A172 (cell line): ENCODE results near the gene ASCC3. TPM values are rescaled to one million over a fixed set of nuclear protein-coding genes. Genes with fewer than 3 reads are reported as not detected.
A peak's percentile ranks its signal among the peaks of the same experiment; 100 is the strongest.
"Not testable (repeated sequence)": the region's sequence is repeated elsewhere in the genome, so short reads cannot be mapped to it uniquely, and the experiment has no call there.

Source experiments
- DNase-seq: peaks from one replicate; pipeline ENCODE4 v3.0.0-alpha.2; 2015; ENCODE audit warnings: low spot score
- total RNA-seq: library from RNA; depleted of rRNA; stranded (reverse); fragments of >200 nt; shearing (Covaris generic); gene quantifications from 2 replicates; pipeline ENCODE4 v1.2.3, GENCODE V29; 2014

Gene ASCC3
- total RNA-seq, 1 experiment from 2014 or later: 39.4 TPM

- no peak for DNase-seq
Measured at GRCh38 chr6:100803264-100804045, 77.7 kb downstream of the ASCC3 start.

GRCh38 chr6:100801036-100801435 is 80.1 kb downstream of the ASCC3 start:
- no peak for DNase-seq

- DNase-seq: no peak
Measured at GRCh38 chr6:100796049-100796823, 84.9 kb downstream of the ASCC3 start.

GRCh38 chr6:100790084-100790483 is 91.0 kb downstream of the ASCC3 start:
- DNase-seq: no peak

- no peak for DNase-seq
Measured at GRCh38 chr6:100785982-100786381, 95.1 kb downstream of the ASCC3 start.

- no peak for DNase-seq
Measured at GRCh38 chr6:100780648-100781047, 100.5 kb downstream of the ASCC3 start.

GRCh38 chr6:100775667-100776066 is 105.5 kb downstream of the ASCC3 start:
- no peak for DNase-seq

GRCh38 chr6:100774681-100775080 is 106.4 kb downstream of the ASCC3 start:
- no peak for DNase-seq

GRCh38 chr6:100768816-100769351 is 112.2 kb downstream of the ASCC3 start:
- DNase-seq: no peak

GRCh38 chr6:100763617-100764241 is 117.4 kb downstream of the ASCC3 start:
- no peak for DNase-seq

- DNase-seq: no peak
Measured at GRCh38 chr6:100761841-100762240, 119.3 kb downstream of the ASCC3 start.

- DNase-seq: not testable (repeated sequence)
Measured at GRCh38 chr6:100758386-100758785, 122.7 kb downstream of the ASCC3 start.

GRCh38 chr6:100753421-100753820 is 127.7 kb downstream of the ASCC3 start:
- no peak for DNase-seq

GRCh38 chr6:100751590-100751989 is 129.5 kb downstream of the ASCC3 start:
- no peak for DNase-seq

GRCh38 chr6:100745419-100746041 is 135.6 kb downstream of the ASCC3 start:
- no peak for DNase-seq

GRCh38 chr6:100740439-100740838 is 140.7 kb downstream of the ASCC3 start:
- DNase-seq: no peak

- DNase-seq: not testable (repeated sequence)
Measured at GRCh38 chr6:100737720-100738119, 143.4 kb downstream of the ASCC3 start.

- DNase-seq: no peak
Measured at GRCh38 chr6:100731411-100731810, 149.7 kb downstream of the ASCC3 start.

GRCh38 chr6:100730001-100730980 is 150.8 kb downstream of the ASCC3 start:
- no peak for DNase-seq

GRCh38 chr6:100726666-100727065 is 154.5 kb downstream of the ASCC3 start:
- peak; percentile 4 for DNase-seq

GRCh38 chr6:100724696-100725095 is 156.4 kb downstream of the ASCC3 start:
- DNase-seq: no peak
